Esophagus squamous epithelium (tissue), 5 donors: ENCODE results near the gene PNN. TPM values are rescaled to one million over a fixed set of nuclear protein-coding genes. Genes with fewer than 3 reads are reported as not detected.
"Not testable (repeated sequence)": the region's sequence is repeated elsewhere in the genome, so short reads cannot be mapped to it uniquely, and the experiment has no call there.

Experiments used
- DNase-seq: peaks from one replicate; lab custom pipeline; 2025; lab: John Stamatoyannopoulos, UW
- H3K27ac ChIP-seq, 4 donors: fragments of 200-600 bp; sonication (generic); one replicate each; pipeline ENCODE4 v1.5.1; 2016 to 2019; ENCODE audit warnings: mild to moderate bottlenecking in 1 of 4
- H3K27me3 ChIP-seq, 4 donors: fragments of 200-600 bp; sonication (generic); 1 replicate in 3 of 4; 2 replicates in 1 of 4; pipeline versions ENCODE4 v1.5.1 to v1.6.0; 2017 to 2021; ENCODE audit warnings: antibody characterized with exemption in 1 of 4
- H3K36me3 ChIP-seq, 3 donors: fragments of 200-600 bp; sonication (generic); one replicate each; pipeline ENCODE4 v1.5.1; 2016 to 2019
- H3K4me1 ChIP-seq, 3 donors: fragments of 200-600 bp; sonication (generic); one replicate each; pipeline ENCODE4 v1.5.1; 2017 to 2019
- H3K4me3 ChIP-seq, 4 donors: fragments of 200-600 bp; sonication (generic); 1 replicate in 3 of 4; 2 replicates in 1 of 4; pipeline ENCODE4 v1.5.1; 2016 to 2019; ENCODE audit warnings: mild to moderate bottlenecking in 2 of 4, moderate library complexity in 1 of 4
- H3K9me3 ChIP-seq, 3 donors: fragments of 200-600 bp; sonication (generic); one replicate each; pipeline ENCODE4 v1.5.1; 2016 to 2019
- POLR2A ChIP-seq, 4 donors: fragments of 450-650 bp; IDR thresholded peaks; one replicate each; pipeline ENCODE4 v1.6.1; 2017; ENCODE audit warnings: antibody characterized with exemption in 4 of 4, mild to moderate bottlenecking in 4 of 4, moderate library complexity in 3 of 4
- WGBS, 2 donors: methylation state at CpG; one replicate each; pipeline ENCODE4 v1.1.5; 2018; 5-methylcytosine and 5-hydroxymethylcytosine counted together
- intact Hi-C: fragments of 100-400 bp; cut with DNase I; formaldehyde crosslinking; loops from one replicate; pipeline ENCODE4 v1.15.0; 2022
- total RNA-seq, 4 donors: library from RNA; depleted of rRNA; stranded (reverse); fragments of >200 nt; gene quantifications; one replicate each; pipeline ENCODE4 v1.1.0, GENCODE V29; 2016
- TF ChIP-seq, protein P1 (sequence below), 6 experiments: fragments of 450-650 bp in 4 of 6; fragments of 200-600 bp in 2 of 6; sonication (generic) in 2 of 6; IDR thresholded peaks; one replicate each; pipeline ENCODE4 v1.5.1; 2016 to 2019; ENCODE audit warnings: antibody characterized with exemption in 6 of 6, mild to moderate bottlenecking in 4 of 6, moderate library complexity in 4 of 6
- donor health status: DM: yes; HTN: yes; CAD: no.

PNN gene
- total RNA-seq, 4 donors from 2014 or later, result 16.7 to 43.9 (median 24.8) TPM

DNA sequence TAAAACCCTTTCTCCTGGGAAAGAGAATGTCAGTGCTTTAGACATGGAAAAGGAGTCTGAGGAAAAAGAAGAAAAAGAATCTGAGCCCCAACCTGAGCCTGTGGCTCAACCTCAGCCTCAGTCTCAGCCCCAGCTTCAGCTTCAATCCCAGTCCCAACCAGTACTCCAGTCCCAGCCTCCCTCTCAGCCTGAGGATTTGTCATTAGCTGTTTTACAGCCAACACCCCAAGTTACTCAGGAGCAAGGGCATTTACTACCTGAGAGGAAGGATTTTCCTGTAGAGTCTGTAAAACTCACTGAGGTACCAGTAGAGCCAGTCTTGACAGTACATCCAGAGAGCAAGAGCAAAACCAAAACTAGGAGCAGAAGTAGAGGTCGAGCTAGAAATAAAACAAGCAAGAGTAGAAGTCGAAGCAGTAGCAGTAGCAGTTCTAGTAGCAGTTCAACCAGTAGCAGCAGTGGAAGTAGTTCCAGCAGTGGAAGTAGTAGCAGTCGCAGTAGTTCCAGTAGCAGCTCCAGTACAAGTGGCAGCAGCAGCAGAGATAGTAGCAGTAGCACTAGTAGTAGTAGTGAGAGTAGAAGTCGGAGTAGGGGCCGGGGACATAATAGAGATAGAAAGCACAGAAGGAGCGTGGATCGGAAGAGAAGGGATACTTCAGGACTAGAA, 6.1 kb downstream of the PNN start:
- Histone ChIP-seq H3K4me3 (no peak overlapping the region), H3K4me1 (peaks cover 9 to 47% (median 15%) of the 10 kb centered on the region in 3 donors), H3K27me3 (no peaks in the 10 kb centered on the region), H3K27ac (peak overlapping the region in 3 of 4 donors; percentile 24 to 44 (median 35)), H3K9me3 (no peaks in the 10 kb centered on the region), H3K36me3 (peaks cover 20 to 89% (median 46%) of the 10 kb centered on the region in 3 donors)
- intact Hi-C loops, result no loop called here
- 89 to 94% methylated on average over 6 to 7 of the region's 7 CpGs for WGBS, 2 donors
- no peak for DNase-seq
- no peak for TF ChIP-seq POLR2A (IDR thresholded peaks at IDR 0.05)

DNA sequence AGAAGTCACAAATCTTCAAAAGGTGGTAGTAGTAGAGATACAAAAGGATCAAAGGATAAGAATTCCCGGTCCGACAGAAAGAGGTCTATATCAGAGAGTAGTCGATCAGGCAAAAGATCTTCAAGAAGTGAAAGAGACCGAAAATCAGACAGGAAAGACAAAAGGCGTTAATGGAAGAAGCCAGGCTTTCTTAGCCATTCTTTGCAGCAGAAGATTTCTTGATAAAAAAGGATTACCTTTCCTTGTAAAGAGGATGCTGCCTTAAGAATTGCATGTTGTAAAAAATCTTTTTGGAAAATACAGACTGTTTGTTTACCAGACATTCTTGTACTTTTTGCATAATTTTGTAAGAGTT, 6.6 kb downstream of the PNN start:
- peaks cover 20 to 86% (median 46%) of the 10 kb centered on the region in 3 donors for H3K36me3 ChIP-seq
- H3K4me1 ChIP-seq, result peaks cover 5 to 42% (median 10%) of the 10 kb centered on the region in 3 donors
- H3K27ac ChIP-seq, result peak overlapping the region in 3 of 4 donors; percentile 23 to 44 (median 24)
- TF ChIP-seq, protein P1, sequence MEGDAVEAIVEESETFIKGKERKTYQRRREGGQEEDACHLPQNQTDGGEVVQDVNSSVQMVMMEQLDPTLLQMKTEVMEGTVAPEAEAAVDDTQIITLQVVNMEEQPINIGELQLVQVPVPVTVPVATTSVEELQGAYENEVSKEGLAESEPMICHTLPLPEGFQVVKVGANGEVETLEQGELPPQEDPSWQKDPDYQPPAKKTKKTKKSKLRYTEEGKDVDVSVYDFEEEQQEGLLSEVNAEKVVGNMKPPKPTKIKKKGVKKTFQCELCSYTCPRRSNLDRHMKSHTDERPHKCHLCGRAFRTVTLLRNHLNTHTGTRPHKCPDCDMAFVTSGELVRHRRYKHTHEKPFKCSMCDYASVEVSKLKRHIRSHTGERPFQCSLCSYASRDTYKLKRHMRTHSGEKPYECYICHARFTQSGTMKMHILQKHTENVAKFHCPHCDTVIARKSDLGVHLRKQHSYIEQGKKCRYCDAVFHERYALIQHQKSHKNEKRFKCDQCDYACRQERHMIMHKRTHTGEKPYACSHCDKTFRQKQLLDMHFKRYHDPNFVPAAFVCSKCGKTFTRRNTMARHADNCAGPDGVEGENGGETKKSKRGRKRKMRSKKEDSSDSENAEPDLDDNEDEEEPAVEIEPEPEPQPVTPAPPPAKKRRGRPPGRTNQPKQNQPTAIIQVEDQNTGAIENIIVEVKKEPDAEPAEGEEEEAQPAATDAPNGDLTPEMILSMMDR (IDR thresholded peaks at IDR 0.05), result no peak
- no peak for TF ChIP-seq POLR2A (IDR thresholded peaks at IDR 0.05)
- intact Hi-C loops, result no loop called here
- no peaks in the 10 kb centered on the region for H3K27me3 ChIP-seq
- H3K9me3 ChIP-seq, result no peaks in the 10 kb centered on the region
- no peak overlapping the region for H3K4me3 ChIP-seq
- no peak for DNase-seq
- 80 to 91% methylated on average over 5 of the region's 5 CpGs for WGBS, 2 donors

DNA sequence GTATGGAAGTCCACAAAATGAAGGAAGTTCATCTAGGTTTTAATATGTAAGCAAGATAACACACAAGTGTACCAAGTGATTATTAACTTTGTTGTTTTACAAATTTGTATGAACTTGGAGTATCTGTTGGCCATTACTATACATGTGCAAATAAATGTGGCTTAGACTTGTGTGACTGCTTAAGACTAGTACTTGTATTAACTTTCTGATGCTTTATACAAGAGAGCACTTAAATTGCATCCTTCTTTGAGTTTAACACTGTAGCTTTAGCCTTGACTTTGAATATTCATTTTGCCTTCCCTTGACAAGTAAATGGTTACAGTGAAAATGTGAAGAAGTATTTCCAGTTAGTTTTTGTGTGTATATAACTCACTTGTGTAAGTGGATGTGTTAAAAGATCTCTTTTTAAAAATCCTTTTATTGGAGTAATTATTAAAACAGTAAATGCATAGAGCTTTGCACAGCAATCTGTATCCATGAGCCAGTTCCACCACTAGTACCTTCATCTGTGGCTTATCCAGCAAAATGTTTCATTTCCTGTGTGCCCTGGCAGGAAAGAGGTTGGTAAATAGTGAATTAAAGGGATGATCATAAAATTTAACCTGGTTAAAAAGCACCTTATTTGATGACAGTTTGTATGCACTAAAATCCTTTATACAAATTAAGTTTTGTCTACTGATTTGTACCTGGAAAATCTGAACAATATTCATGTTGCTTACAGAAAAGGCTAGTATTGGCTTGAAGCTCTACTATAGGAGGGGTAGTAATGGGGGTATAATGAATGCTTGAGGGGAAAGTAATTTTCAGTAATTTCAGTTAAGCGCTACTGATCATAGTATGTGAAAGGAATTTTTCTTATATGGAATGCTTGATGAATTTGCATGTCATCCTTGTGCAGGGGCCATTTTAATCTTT, 8.0 kb downstream of the PNN start:
- Histone ChIP-seq H3K36me3 (peaks cover 9 to 73% (median 34%) of the 10 kb centered on the region in 3 donors), H3K9me3 (no peaks in the 10 kb centered on the region), H3K27ac (no peak overlapping the region), H3K4me3 (no peak overlapping the region), H3K27me3 (no peaks in the 10 kb centered on the region), H3K4me1 (peaks cover 0 to 33% (median 3%) of the 10 kb centered on the region in 3 donors)
- 94 to 95% methylated on average over 1 of the region's 1 CpG for WGBS, 2 donors
- TF ChIP-seq, protein P1 (IDR thresholded peaks at IDR 0.05), result no peak
- TF ChIP-seq POLR2A (IDR thresholded peaks at IDR 0.05), result no peak
- DNase-seq, result no peak
- intact Hi-C loops, result no loop called here

DNA sequence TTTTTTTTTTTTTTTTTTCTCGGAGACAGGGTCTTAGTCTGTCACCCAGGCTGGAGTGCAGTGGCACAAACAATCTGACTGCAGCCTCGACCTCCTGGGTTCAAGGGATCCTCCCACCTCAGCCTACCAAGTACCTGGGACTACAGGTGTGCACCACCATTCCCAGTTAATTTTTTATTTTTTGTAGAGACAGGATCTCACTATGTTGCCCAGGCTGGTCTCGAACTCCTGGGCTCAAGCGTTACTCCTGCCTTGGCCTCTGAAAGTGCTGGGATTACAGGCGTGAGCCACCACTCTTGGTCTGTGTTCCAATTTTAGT, 8.6 kb downstream of the PNN start:
- H3K27ac ChIP-seq, DNase-seq, H3K27me3 ChIP-seq, intact Hi-C loops, H3K4me3 ChIP-seq, H3K9me3 ChIP-seq: not testable (repeated sequence)
- H3K4me1 ChIP-seq, result peaks cover 0 to 36% (median 3%) of the 10 kb centered on the region in 3 donors
- peaks cover 7 to 66% (median 28%) of the 10 kb centered on the region in 3 donors for H3K36me3 ChIP-seq
- WGBS, 2 donors, result 86 to 95% methylated on average over 5 of the region's 5 CpGs

DNA sequence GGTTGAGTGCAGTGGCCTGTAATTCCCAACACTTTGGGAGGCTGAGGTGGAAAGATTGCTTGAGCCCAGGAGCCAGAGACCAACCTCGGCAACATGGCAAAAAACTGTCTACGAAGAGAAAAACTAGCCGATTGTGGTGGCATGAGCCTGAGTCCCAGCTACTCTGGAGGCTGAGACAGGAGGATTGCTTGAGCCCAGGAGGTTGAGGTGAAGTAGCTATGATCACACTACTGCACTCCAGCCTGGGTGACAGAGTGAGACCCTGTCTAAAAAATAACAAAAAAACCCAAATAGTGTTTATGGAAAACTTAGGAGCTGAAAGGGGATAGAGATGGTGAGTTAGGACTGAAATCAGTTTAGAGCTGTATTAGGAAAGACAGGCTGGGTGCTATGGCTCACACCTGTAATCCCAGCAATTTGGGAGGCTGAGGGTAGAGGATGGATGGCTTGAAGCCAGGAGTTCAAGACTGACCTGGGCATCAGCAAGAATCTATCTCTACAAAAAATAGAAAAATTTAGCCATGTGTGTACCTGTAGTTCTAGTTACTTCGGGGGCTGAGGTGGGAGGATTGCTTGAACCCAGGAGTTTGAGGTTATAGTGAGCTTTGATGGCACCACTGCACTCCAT, 9.7 kb downstream of the PNN start:
- intact Hi-C loops, result no loop called here
- TF ChIP-seq, protein P1 (IDR thresholded peaks at IDR 0.05), result no peak
- no peak for TF ChIP-seq POLR2A (IDR thresholded peaks at IDR 0.05)
- H3K36me3 ChIP-seq, result peaks cover 7 to 56% (median 17%) of the 10 kb centered on the region in 3 donors
- peaks cover 0 to 37% (median 3%) of the 10 kb centered on the region in 3 donors for H3K4me1 ChIP-seq
- 96 to 100% methylated on average over 3 to 4 of the region's 4 CpGs for WGBS, 2 donors
- no peak for DNase-seq
- no peak overlapping the region for H3K27ac ChIP-seq
- H3K27me3 ChIP-seq, result no peaks in the 10 kb centered on the region
- H3K4me3 ChIP-seq, result no peak overlapping the region
- no peaks in the 10 kb centered on the region for H3K9me3 ChIP-seq
